GM19328 (cell line): ENCODE measurements around the gene SLCO2A1.

Source experiments
- ATAC-seq: cut with Tn5 transposase; IDR thresholded peaks from one replicate; pipeline ENCODE4 v1.9.1; 2021; ENCODE audit warnings: mild to moderate bottlenecking, moderate library complexity; ENCODE audit not compliant: unreplicated experiment

Gene SLCO2A1

GRCh38 chr3:133935843-133936769 is 93.6 kb downstream of the SLCO2A1 start:
- ATAC-seq, result no peak

- no peak for ATAC-seq
Measured at GRCh38 chr3:133934996-133935842, 94.5 kb downstream of the SLCO2A1 start.

- ATAC-seq, result no peak
Measured at GRCh38 chr3:133934073-133934970, 95.4 kb downstream of the SLCO2A1 start.

- ATAC-seq, result no peak
Measured at GRCh38 chr3:133933097-133934024, 96.4 kb downstream of the SLCO2A1 start.

- ATAC-seq, result no peak
Measured at GRCh38 chr3:133932009-133932408, 97.7 kb downstream of the SLCO2A1 start.

- ATAC-seq, result no peak
Measured at GRCh38 chr3:133931084-133931483, 98.6 kb downstream of the SLCO2A1 start.

- ATAC-seq, result no peak
Measured at GRCh38 chr3:133930341-133930933, 99.3 kb downstream of the SLCO2A1 start.

- ATAC-seq, result no peak
Measured at GRCh38 chr3:133928903-133929607, 100.7 kb downstream of the SLCO2A1 start.

- no peak for ATAC-seq
Measured at GRCh38 chr3:133928136-133928893, 101.4 kb downstream of the SLCO2A1 start.

- peak; percentile 68 for ATAC-seq
Measured at GRCh38 chr3:133927540-133928066, 102.1 kb downstream of the SLCO2A1 start.

GRCh38 chr3:133926736-133927539 is 102.8 kb downstream of the SLCO2A1 start:
- ATAC-seq, result no peak

- no peak for ATAC-seq
Measured at GRCh38 chr3:133925960-133926735, 103.6 kb downstream of the SLCO2A1 start.

- no peak for ATAC-seq
Measured at GRCh38 chr3:133924041-133924440, 105.7 kb downstream of the SLCO2A1 start.

GRCh38 chr3:133921592-133921991 is 108.1 kb downstream of the SLCO2A1 start:
- no peak for ATAC-seq

- ATAC-seq, result no peak
Measured at GRCh38 chr3:133917144-133917543, 112.6 kb downstream of the SLCO2A1 start.
